ENCODE measurements around the gene RNF113A.
"Not testable (repeated sequence)": the region's sequence is repeated elsewhere in the genome, so short reads cannot be mapped to it uniquely, and the experiment has no call there.

RNF113A gene

GRCh38 chrX:119828446-119828845 lies 43.1 kb downstream of the RNF113A start:
- DNase-seq = no peak

GRCh38 chrX:119826399-119826959 lies 45.1 kb downstream of the RNF113A start:
- DNase-seq = no peak

DNA sequence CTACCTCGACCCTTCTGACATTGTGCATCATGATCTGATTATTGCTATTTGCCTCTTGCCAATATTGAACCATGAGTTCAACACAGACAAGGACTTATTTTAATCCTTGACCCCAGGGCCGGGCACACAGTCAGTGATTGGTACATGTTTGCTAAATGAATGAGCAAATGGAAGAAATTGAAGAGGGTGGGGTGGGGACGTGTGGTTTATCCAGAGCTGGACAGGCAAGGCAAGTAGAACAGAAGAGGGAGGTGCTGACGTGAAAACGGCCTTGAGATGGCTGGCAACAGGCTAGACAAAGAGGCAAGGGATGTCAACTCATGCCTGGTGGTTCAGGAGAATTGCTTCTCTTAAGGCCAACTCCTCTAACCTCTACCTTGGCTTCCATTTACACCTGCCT lies 47.3 kb downstream of the RNF113A start:
- not testable (repeated sequence) for DNase-seq

DNA sequence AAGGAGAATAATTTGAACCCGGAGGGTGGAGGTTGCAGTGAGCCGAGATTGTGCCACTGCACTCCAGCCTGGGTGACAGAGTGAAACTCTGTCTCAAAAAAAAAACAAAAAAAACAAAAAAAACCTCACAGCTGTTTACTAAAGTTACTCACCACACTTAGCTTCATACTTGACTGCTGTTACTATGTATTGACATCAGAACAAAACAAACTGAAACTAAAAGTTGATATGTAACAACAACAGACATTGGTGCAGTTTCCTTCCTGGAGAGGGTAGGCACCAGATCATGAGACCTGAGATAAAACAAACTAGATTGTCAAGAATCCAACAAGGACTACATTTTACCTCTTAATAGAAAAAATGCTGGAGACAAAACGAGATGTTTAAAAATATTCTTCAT lies 49.8 kb downstream of the RNF113A start:
- not testable (repeated sequence) for DNase-seq
